Measurements from ENCODE around the gene SNX27.

SNX27 gene

DNA sequence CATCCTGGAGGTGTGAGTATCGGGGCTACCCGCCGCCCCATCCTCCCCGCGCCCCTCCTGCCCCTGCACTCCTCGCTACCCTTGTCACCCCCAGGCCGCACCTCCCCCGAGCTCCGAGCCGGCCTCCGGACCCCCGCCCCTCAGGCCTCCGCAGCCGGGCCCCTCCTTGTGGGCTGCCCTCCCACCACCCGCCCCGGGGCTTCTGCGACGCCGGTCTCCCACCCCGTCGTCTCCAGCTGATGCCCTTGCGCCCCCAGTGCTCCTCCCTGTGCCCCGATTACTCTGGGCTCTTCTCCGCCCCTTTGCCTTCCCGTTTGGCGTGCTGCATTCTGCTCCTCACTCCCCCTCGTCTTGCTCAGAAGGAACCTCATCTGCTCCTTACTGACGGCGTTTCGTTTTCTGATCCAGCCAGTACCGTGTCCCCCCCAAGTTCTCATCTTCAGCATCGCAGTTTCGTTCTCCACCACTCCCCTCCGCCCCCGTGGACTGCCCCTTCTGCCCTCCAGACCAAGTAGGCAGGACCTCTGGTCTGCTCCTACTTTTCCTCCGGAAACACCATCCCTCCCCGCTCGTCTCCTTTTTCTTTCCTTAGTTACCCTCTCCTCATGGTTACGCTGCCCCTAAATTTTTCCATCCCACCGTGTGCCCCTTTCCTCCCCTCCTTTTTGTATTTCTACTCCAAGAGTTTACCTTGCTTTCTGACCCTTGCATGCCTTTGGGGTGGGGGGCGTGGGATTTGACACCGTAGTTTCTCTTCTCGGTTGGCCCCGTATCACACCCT, 841 bp downstream of the SNX27 start:
- no peak for TF ChIP-seq ZFX (IDR thresholded peaks at IDR 0.05; ENCODE audit: borderline replicate concordance)
- TF ChIP-seq, protein P1, sequence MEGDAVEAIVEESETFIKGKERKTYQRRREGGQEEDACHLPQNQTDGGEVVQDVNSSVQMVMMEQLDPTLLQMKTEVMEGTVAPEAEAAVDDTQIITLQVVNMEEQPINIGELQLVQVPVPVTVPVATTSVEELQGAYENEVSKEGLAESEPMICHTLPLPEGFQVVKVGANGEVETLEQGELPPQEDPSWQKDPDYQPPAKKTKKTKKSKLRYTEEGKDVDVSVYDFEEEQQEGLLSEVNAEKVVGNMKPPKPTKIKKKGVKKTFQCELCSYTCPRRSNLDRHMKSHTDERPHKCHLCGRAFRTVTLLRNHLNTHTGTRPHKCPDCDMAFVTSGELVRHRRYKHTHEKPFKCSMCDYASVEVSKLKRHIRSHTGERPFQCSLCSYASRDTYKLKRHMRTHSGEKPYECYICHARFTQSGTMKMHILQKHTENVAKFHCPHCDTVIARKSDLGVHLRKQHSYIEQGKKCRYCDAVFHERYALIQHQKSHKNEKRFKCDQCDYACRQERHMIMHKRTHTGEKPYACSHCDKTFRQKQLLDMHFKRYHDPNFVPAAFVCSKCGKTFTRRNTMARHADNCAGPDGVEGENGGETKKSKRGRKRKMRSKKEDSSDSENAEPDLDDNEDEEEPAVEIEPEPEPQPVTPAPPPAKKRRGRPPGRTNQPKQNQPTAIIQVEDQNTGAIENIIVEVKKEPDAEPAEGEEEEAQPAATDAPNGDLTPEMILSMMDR (IDR thresholded peaks at IDR 0.05) = no peak
- peak overlapping the region; percentile 66 for H3K27ac ChIP-seq

DNA sequence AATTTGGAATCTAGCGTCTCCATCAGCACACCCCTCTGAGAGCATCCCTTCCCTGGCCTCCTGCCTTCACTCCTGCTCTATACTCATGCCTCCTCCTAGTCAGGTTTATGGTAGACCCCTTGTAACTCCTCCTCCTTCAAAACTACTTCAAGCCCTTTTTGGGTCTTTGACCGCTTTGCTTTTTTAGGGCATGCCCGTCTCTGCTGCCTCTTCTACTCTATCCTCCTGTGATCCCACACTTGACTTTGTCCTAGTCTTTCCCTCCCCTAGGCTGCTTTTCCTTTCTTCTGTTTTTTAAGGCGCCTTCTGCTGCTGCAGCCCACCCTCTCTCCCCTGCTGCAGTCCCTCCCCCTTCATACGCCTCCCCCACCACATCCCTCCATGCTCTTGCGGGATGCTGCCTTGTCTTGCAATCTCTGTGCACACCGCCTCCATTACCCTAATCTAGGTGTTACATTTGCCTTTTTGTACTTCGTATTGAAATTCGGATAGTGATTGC, 1.5 kb downstream of the SNX27 start:
- H3K27ac ChIP-seq = no peak overlapping the region
- TF ChIP-seq, protein P1 (IDR thresholded peaks at IDR 0.05) = no peak
- TF ChIP-seq ZFX (IDR thresholded peaks at IDR 0.05; ENCODE audit: borderline replicate concordance) = no peak

DNA sequence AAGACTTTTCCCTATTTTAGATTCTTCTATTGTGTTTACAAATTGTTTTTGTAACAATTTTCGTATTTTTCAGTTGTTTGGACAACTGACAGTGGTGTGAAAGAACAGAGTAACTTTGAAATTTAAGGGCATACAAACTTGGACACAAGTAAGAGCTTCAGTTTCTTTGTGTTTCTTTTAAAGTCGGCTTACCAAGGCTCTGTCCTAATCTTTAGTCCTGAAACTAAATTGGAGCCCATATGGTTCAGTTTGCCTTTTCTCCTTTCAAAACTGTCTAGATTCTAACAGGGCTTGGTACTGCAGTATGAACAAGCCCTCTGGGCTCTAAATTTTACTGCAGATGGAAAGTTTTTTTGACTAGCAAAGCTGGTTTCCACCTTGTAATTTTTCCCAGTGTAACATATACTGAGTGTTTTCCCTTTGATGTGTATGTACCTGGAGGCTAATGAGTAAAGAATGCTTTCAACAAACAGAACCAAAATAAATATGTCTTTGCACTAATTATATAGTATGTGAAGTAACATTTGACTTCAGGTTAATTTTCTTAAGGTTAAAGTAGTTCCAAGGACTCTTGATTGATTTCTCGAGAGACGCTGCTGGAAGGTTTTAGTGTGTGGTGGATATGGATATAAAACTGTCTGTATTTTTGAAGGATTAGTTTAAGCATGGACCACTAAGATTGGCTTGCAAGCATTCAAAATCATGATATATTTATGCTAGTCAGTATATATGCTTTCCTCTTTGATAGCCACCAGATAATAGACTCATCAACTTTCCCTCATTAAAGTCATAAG, 4.1 kb downstream of the SNX27 start:
- peak overlapping the region; percentile 73 for H3K27ac ChIP-seq
- TF ChIP-seq, protein P1 (IDR thresholded peaks at IDR 0.05) = no peak
- no peak for TF ChIP-seq ZFX (IDR thresholded peaks at IDR 0.05; ENCODE audit: borderline replicate concordance)

DNA sequence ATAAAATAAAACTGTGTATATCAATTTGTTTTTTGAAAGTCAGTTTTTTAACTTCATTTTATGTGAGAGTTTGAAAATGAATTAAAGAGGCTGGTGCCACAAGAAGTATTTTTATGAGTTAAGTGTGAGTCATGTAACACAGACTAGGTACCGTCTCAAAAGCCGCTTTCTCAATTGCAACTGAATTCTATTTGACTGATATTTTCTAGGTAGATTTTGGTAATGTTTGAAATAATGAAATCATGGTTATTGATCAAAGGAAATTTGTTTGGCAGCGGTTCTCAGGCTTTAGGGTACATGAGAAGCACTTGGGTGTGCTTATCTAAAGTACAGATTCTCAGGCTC, 4.6 kb downstream of the SNX27 start:
- TF ChIP-seq, protein P1 (IDR thresholded peaks at IDR 0.05) = no peak
- TF ChIP-seq ZFX (IDR thresholded peaks at IDR 0.05; ENCODE audit: borderline replicate concordance) = no peak
- H3K27ac ChIP-seq = peak overlapping the region; percentile 73

DNA sequence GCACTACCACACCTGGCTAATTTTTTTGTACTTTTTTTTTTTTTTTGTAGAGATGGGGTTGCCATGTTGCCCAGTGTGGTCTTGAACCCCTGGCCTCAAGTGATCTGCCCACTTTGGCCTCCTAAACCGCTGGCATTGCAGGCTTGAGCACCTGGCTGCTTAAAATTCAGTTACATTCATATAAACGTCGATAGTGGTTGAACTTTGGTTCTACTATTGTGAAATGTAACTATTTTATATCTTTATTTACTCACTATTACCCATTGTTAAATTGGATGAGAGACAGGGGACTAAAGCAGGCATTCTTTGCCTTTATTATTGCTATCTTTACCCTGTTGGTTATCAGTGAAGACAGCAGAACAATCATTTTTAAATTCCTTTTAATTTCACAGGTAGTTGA, 6.2 kb downstream of the SNX27 start:
- no peak overlapping the region for H3K27ac ChIP-seq

DNA sequence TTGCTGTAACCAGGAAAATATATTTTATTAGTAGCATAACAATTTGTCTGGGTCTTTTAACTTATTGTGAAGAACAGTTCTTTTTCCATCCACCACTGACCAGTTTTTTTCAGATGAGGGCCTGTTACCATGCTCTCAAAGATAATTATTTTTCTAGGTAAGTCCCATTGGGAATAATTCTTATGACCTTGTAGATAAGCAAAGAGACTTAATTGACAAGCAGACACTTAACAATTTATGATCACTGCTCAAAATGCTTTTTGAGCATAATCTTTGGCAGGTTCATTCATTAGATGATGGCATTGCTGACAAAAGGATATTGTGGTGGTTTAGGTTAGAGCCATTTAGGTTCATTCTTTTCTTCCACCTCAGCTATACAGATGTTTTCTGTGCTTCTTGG, 6.6 kb downstream of the SNX27 start:
- TF ChIP-seq, protein P1 (IDR thresholded peaks at IDR 0.05) = no peak
- no peak for TF ChIP-seq ZFX (IDR thresholded peaks at IDR 0.05; ENCODE audit: borderline replicate concordance)
- no peak overlapping the region for H3K27ac ChIP-seq

More for the DNA sequence above, 6.2 kb downstream of the SNX27 start:
- TF ChIP-seq, protein P1 (IDR thresholded peaks at IDR 0.05) = no peak
- TF ChIP-seq ZFX (IDR thresholded peaks at IDR 0.05; ENCODE audit: borderline replicate concordance) = no peak

DNA sequence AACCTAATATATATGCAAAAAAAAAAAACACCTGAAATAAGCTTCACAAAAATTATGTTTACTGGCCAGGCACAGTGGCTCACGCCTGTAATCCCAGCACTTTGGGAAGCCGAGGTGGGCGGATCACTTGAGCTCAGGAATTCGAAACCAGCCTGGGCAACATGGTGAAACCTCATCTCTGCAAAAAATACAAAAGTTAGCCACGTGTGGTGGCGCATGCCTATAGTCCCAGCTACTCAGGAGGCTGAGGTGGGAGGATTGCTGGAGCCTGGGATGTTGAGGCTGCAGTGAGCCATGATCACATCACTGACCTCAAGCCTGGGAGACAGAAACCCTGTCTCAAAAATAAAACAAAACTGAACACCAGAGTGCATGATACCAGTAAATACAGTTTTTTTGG, 7.1 kb downstream of the SNX27 start:
- H3K27ac ChIP-seq = peak overlapping the region; percentile 47

All from 22Rv1 (cell line).